Heart right ventricle (tissue), 16 donors: Measurements from ENCODE around the gene CARMIL1. TPM values are rescaled to one million over a fixed set of nuclear protein-coding genes. Genes with fewer than 3 reads are reported as not detected.

ENCODE experiments used
- ATAC-seq, 8 donors: fragments of 200-7000 bp; cut with Tn5 transposase; one replicate each; pipeline ENCODE4 v1.9.1; 2020; ENCODE audit warnings: mild to moderate bottlenecking in 8 of 8, moderate library complexity in 8 of 8, moderate number of reproducible peaks in 1 of 8
- DNase-seq, 2 donors: peaks; one replicate each; pipeline ENCODE4 v3.0.0-alpha.2; 2020
- H3K27ac ChIP-seq, 10 donors: fragments of 200-600 bp; sonication (generic) in 2 of 10; one replicate each; pipeline versions ENCODE4 v1.5.0 to v1.8.0; 2020 to 2022; ENCODE audit warnings: mild to moderate bottlenecking in 3 of 10
- H3K27me3 ChIP-seq, 7 donors: fragments of 200-600 bp; one replicate each; pipeline ENCODE4 v1.8.0; 2021 to 2022; ENCODE audit warnings: mild to moderate bottlenecking in 2 of 7
- H3K36me3 ChIP-seq, 9 donors: fragments of 200-600 bp; sonication (generic) in 1 of 9; one replicate each; pipeline versions ENCODE4 v1.5.0 to v1.8.0; 2020 to 2022; ENCODE audit warnings: mild to moderate bottlenecking in 2 of 9
- H3K4me1 ChIP-seq, 9 donors: fragments of 200-600 bp; sonication (generic) in 1 of 9; one replicate each; pipeline versions ENCODE4 v1.5.0 to v1.8.0; 2020 to 2022; ENCODE audit warnings: mild to moderate bottlenecking in 4 of 9
- H3K4me3 ChIP-seq, 10 donors: fragments of 200-600 bp; sonication (generic) in 2 of 10; one replicate each; pipeline versions ENCODE4 v1.5.0 to v1.8.0; 2020 to 2022; ENCODE audit warnings: mild to moderate bottlenecking in 7 of 10, moderate library complexity in 2 of 10
- H3K9me3 ChIP-seq, 11 donors: fragments of 200-600 bp in 10 of 11; sonication (generic) in 2 of 11; one replicate each; pipeline versions ENCODE4 v1.5.0 to v1.8.0; 2013 to 2022; ENCODE audit warnings: mild to moderate bottlenecking in 2 of 11, control low read depth in 1 of 11, moderate library complexity in 1 of 11
- CTCF ChIP-seq, 9 donors: fragments of 200-600 bp; sonication (generic) in 2 of 9; IDR thresholded peaks; one replicate each; pipeline versions ENCODE4 v1.5.0 to v1.8.0; 2021 to 2022; ENCODE audit warnings: antibody characterized with exemption in 9 of 9, mild to moderate bottlenecking in 5 of 9, moderate library complexity in 1 of 9
- WGBS, 2 donors: extraction: QIAGEN DNeasy Blood & Tissue Kit; methylation state at CpG; one replicate each; pipeline ENCODE4 v1.1.7; 2013; ENCODE audit warnings: inconsistent platforms in 1 of 2; 5-methylcytosine and 5-hydroxymethylcytosine counted together
- intact Hi-C, 10 donors: fragments of 100-400 bp; cut with DNase I; formaldehyde crosslinking; loops; one replicate each; pipeline versions ENCODE4 v1.11.1 to v1.14.2; 2022
- polyA plus RNA-seq, 2 donors: library from polyadenylated mRNA; stranded (reverse); fragments of 200-250 nt; gene quantifications; one replicate each; pipeline ENCODE4 v1.2.3, GENCODE V29; 2013
- total RNA-seq, 10 donors: library from RNA; stranded (reverse); fragmentation: NEBNext Ultra II Directional in 3 of 10; extraction: Animal tissue kit (Norgen Biotek cat#: 25700) in 3 of 10; gene quantifications; one replicate each; pipeline versions ENCODE4 v1.2.1 to v1.2.4, GENCODE V29; 2021 to 2023
- donor health status: Arrhythmogenic right ventricular cardiomyopathy.
- donor health status: ischemic (EF 13 %, LVEDD 7.1; RV severe dilation, severe dysfunction).
- donor health status: healthy with polysubstance abuse.
- donor health status: DM: no; HTN: yes; CAD: no.
- donor health status: DM: no; HTN: no; CAD: no.
- donor health status: ischemic (EF 25% LVEDD 6.9; RV normal size, moderate dysfunction).
- donor health status: ischemic (EF 25% LVEDD 5.7; RV mildly dilated, moderate dysfunction).
- donor health status: healthy.
- donor health status: DM: yes; HTN: yes; CAD: no.
- donor health status: Ischemic cardiomyopathy.
- donor health status: ischemic (EF 35%, LVEDD 5.7; RV mildly dilated, moderate dysfunction).
- donor health status: nonischemic (EF 11% LVEDD 7.7; RV severe dilation, severe dysfunction).
- donor health status: DM: yes; HTN: yes; CAD: no.
- donor health status: PGD.
- donor health status: ischemic (EF 29% LVEDD 5.4; RV normal size, mild dysfunction).
- donor health status: nonischemic (EF 23%, LVEDD 6.1; RV moderate dilation, normal function).

Gene CARMIL1
- total and polyA plus RNA-seq, 12 donors = 1.2 to 10.3 (median 4.1) TPM

GRCh38 chr6:25463441-25463840, 184.3 kb downstream of the CARMIL1 start:
- no peaks in the 10 kb centered on the region for H3K4me1 ChIP-seq
- no peaks in the 10 kb centered on the region for H3K27me3 ChIP-seq
- H3K9me3 ChIP-seq = no peaks in the 10 kb centered on the region
- WGBS, 2 donors = 88 to 93% methylated on average over 4 of the region's 4 CpGs
- ATAC-seq (no peak), DNase-seq (no peak)
- no peak overlapping the region for H3K27ac ChIP-seq
- TF ChIP-seq CTCF (IDR thresholded peaks at IDR 0.05) = no peak
- no peaks in the 10 kb centered on the region for H3K36me3 ChIP-seq
- intact Hi-C loops = no loop called here
- H3K4me3 ChIP-seq = no peak overlapping the region

GRCh38 chr6:25464225-25464624, 185.1 kb downstream of the CARMIL1 start:
- Histone ChIP-seq H3K9me3 (no peaks in the 10 kb centered on the region), H3K4me3 (no peak overlapping the region), H3K27ac (no peak overlapping the region), H3K27me3 (no peaks in the 10 kb centered on the region), H3K4me1 (no peaks in the 10 kb centered on the region), H3K36me3 (no peaks in the 10 kb centered on the region)
- intact Hi-C loops = no loop called here
- no peak for ATAC-seq
- DNase-seq = no peak
- no peak for TF ChIP-seq CTCF (IDR thresholded peaks at IDR 0.05)
- 80 to 87% methylated on average over 1 of the region's 1 CpG for WGBS, 2 donors

- ATAC-seq = no peak
- Histone ChIP-seq H3K27me3 (no peaks in the 10 kb centered on the region), H3K27ac (no peak overlapping the region), H3K4me1 (no peaks in the 10 kb centered on the region), H3K36me3 (no peaks in the 10 kb centered on the region), H3K9me3 (no peaks in the 10 kb centered on the region), H3K4me3 (no peak overlapping the region)
- intact Hi-C loops = no loop called here
- no peak for DNase-seq
- WGBS, 2 donors = 84 to 85% methylated on average over 2 of the region's 2 CpGs
- TF ChIP-seq CTCF (IDR thresholded peaks at IDR 0.05) = no peak
Measured at GRCh38 chr6:25465941-25466340, 186.8 kb downstream of the CARMIL1 start.

- ATAC-seq = no peak
- DNase-seq = no peak
- Histone ChIP-seq H3K36me3 (no peaks in the 10 kb centered on the region), H3K4me1 (no peaks in the 10 kb centered on the region), H3K4me3 (no peak overlapping the region), H3K27me3 (no peaks in the 10 kb centered on the region), H3K9me3 (no peaks in the 10 kb centered on the region), H3K27ac (no peak overlapping the region)
- 89 to 98% methylated on average over 2 of the region's 2 CpGs for WGBS, 2 donors
- intact Hi-C loops = no loop called here
- TF ChIP-seq CTCF (IDR thresholded peaks at IDR 0.05) = no peak
Measured at GRCh38 chr6:25468881-25469280, 189.7 kb downstream of the CARMIL1 start.
